Ramos (cell line): ENCODE measurements around the gene CATSPERZ.

Experiments used
- in situ Hi-C: fragments of 300-500 bp; cut with MboI; formaldehyde crosslinking; loops from one replicate; pipeline ENCODE4 v1.14.3; 2022; ENCODE audit warnings: low sequenced_read_pairs; ENCODE audit not compliant: unreplicated experiment

CATSPERZ gene

DNA sequence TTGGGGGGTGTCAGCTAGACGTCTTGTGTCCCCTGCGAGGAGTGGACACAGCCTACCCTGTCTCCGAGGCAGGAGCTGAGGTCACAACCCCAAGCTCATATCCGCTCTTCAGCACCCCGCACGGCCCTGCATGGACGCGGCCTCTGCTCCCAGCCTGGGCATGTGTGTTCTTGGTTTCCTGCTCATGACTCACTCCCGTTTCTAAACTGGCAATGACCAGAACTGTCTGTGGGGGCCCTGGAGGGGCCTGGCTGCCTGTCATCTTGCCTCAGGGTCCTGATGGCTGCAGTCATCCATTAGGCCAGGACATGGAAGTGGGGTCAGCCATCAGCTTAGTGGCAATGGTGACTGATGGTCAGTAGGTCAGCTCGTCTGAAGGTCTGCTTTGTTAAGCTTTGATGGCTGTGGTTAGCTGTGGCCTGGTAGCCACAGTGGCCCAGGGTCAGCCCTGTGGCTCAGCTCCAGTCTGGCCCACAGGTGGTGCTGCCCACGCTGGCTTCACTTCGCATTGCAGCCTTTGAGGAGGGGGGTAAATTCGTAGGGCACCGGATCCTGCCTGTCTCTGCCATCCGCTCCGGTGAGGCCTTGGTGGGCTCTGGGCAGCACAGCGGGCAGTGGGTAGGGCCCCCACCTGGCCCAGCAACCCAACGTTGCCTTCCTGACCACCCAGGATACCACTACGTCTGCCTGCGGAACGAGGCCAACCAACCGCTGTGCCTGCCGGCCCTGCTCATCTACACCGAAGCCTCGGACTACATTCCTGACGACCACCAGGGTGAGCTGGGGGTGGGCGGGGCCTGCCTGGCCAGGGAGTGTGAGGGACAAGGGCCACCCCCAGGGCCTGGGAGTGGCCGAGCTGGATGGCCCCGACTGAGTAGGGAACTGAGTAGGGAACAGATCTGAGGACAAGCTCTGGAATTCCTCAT lies 36.9 kb upstream of the CATSPERZ start:
- in situ Hi-C loops: no loop called here

DNA sequence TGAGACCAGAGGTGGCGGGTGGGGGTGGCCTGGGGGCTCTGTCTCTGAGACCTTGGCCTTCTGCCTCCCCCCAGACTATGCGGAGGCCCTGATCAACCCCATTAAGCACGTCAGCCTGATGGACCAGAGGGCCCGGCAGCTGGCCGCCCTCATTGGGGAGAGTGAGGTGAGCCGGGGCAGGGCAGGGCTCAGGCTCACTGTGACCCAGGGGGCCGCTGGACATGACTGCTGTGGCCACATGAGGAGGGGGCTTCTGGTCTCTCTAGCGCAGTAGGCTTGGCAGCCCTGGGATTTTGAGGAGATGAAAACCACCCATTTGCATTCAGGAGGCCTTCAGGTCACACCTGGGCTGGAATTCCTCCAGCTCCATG lies 36.2 kb upstream of the CATSPERZ start:
- in situ Hi-C loops: no loop called here

DNA sequence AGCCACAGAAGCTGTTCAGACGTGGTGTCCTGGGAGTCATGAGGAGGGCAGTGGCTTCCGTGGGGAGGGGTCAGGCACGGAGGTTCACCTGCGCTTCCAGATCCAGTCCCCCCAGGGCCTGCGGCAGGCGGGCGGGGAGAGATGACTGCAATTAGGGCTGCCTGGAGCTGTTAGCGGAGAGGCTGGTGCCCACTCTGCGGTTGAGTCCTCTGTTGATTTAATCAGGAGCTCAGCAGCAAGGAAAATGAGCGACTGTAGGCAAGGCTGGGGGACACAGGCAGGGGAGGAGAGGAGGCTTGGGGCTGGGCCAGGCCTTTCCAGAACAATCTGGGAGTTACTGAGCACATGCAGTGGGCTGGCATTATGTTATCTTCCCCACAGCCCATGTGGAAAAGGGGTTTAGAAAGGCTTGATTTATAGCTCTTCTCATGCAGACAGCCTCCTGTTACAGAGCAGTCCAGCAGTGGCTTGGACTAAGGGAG lies 35.7 kb upstream of the CATSPERZ start:
- in situ Hi-C loops: no loop called here

DNA sequence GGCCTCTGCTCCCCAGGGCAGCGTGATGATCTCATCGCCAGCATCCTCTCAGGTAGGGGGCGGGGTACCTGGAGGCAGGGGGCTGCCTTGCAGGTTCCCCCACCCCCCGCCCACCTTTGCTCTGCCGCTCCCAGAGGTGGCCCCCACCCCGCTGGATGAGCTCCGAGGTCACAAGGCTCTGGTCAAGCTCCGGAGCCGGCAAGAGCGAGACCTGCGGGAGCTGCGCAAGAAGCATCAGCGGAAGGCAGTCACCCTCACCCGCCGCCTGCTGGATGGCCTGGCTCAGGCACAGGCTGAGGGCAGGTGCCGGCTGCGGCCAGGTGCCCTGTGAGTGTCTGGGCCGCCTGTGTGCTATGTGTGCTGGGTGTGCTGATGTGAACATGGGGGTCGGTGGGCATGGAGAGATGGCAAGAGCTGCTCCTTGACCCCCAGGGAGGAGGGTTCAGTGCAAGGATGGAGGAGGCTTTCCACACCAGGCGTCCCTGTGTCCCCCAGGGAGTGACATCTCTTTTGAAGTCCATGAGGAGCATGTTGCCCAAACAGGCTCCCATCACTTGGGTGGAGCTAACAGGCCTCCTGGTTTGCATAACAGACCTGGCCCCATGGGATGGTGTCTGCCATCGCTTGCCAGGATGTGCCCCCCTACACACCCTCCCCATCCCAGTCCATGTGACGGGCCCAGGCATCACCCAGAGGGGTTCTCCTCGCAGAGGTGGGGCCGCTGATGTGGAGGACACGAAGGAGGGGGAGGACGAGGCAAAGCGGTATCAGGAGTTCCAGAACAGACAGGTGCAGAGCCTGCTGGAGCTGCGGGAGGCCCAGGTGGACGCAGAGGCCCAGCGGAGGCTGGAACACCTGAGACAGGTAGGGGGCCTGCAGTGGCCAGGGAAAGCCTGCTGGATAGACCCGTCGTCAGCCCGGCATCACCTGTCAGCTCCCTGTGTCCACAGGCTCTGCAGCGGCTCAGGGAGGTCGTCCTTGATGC lies 34.7 kb upstream of the CATSPERZ start:
- in situ Hi-C loops: no loop called here

DNA sequence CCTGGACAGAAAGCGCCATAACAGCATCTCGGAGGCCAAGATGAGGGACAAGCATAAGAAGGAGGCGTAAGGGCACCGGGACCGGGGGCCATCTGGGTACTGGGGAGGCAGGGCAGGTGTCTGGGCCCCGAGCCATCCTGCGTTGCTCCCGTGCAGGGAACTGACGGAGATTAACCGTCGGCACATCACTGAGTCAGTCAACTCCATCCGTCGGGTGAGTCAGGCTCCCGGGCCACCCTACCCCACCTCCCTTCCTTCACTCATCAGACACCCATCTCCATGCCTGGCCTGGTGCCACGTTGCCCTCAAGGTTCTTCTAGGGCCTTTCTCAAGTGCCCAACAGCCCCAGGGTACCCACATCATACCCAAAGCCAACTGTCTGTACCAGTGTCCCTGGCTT lies 33.8 kb upstream of the CATSPERZ start:
- in situ Hi-C loops: no loop called here

DNA sequence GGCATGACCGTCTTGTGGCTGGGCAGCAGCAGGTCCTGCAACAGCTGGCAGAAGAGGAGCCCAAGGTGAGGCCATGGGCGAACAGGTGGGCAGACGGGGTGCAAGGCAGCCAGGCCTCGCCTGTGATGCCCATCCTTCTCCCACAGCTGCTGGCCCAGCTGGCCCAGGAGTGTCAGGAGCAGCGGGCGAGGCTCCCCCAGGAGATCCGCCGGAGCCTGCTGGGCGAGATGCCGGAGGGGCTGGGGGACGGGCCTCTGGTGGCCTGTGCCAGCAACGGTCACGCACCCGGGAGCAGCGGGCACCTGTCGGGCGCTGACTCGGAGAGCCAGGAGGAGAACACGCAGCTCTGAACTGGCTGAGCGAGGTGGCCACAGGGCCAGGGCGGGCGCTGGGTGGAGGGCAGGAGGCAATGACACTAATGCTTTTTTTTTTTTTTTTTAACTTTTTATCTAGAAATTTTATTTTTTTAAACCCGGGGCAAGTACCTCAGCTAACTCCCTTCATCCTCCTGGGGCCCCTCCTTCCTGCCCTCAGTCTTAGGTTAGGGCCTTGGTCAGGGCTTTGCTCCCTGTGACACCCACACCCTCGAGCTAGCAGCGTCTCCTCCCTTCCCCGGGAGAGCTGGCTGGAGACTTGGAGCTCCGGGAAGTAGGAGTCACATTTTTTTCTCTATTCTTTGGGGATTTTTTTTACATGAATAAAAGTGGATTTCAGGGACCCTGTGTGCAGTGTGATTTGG lies 32.8 kb upstream of the CATSPERZ start:
- in situ Hi-C loops: no loop called here

DNA sequence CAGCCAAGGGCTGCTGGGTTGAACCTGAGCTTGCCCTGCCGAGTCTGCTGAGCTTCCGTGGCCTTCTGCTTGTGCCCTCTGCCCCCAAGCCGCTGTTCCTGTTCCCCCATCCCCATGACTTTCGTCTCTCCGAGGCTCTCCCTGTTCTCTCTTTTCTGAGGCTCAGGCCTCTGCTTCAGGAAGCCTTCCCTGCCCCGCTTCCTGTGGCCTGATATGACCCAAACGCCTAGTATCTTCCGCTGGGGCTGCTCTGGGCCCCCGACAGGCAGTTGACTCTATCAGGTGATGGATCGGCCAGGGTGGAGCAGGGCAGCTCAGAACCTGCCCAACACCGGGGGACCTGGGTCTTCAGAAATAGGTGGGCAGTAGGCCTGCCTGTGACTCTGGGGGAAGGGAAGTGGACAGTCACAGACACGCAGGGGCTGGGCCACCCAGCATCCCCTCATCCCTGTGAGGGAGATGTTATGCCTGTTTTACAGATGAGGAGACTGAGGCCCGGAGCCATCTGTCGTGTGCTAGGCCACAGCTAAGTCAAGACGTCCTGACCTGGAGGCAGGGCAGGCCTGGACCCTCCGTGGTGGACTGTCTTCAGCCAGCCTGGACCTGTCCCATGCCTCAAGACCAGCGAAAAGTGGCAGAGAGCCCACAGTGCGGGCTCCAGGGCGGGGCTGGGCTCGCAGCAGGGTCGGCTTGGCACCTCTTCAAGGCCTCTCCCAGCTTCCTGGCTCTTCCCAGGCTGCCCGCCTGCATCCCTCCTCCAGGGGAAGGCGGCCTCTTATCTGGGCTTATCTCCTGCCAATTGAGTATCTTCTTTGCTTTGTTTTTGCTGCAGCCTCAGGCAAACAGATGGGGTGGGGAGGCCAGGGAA lies 31.9 kb upstream of the CATSPERZ start:
- in situ Hi-C loops: no loop called here

DNA sequence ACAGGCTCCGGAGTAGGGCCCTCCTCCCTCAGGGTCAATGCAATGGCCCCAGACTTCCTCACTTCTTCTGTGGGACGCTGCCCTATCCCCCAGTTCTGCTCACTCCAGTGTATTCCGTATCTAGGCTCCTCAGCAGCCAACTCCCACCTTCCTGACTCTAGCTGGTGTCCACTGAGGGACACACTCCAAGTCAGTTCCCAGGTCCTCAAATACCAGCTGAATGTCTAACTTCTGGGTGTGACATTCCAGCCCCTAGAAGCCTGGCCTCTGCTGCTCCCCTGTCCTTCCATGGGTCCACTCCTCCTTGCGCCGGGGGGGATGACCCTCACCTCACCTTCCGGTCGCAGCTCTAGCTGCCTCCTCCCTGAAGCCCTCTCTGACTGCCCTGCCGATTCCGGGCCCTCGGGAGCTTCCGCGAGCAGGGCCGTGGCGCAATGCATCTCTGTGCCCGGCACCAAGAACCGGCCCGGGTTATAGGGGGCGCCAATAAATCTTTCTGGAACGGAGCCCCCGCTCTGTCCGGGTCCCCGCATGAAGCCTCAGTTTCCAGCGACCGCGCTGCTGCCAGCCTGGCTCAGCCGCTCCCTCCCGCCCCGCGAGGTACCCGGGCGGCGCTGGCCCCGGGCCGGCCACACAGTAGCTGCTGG lies 31.1 kb upstream of the CATSPERZ start:
- in situ Hi-C loops: no loop called here

DNA sequence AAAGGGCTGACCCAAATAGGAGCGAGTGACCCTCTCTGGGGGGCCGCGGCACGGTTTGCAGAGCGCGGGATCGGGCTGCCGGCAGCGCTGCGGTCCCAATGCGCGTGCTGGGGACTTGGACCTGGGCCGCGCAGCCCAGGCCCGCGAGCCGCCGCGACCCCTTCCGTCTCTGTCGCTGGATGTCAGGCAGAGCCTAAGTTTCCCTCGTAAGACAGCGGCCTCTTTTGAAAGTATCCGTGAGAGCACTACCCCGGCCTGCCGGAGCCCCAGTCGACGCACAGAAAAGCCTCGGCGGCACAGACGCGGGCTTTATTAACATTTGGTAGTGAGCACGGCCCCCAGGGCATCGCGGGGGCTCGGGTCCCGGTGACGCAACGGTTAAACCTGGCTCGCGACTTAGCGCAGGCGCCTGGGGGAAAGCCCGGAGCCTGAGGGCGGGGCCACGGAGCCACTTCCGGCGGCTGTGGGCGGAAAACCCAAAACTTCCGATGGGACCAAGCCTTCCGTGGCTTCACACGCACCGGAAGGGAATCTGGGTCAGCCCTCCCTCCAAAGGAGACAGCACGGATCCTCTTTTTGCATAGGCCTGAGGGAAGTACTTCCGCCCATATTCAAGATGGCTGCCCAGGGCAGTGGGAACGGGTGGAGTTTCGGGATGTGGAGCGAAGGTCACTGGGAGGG lies 30.5 kb upstream of the CATSPERZ start:
- in situ Hi-C loops: no loop called here

DNA sequence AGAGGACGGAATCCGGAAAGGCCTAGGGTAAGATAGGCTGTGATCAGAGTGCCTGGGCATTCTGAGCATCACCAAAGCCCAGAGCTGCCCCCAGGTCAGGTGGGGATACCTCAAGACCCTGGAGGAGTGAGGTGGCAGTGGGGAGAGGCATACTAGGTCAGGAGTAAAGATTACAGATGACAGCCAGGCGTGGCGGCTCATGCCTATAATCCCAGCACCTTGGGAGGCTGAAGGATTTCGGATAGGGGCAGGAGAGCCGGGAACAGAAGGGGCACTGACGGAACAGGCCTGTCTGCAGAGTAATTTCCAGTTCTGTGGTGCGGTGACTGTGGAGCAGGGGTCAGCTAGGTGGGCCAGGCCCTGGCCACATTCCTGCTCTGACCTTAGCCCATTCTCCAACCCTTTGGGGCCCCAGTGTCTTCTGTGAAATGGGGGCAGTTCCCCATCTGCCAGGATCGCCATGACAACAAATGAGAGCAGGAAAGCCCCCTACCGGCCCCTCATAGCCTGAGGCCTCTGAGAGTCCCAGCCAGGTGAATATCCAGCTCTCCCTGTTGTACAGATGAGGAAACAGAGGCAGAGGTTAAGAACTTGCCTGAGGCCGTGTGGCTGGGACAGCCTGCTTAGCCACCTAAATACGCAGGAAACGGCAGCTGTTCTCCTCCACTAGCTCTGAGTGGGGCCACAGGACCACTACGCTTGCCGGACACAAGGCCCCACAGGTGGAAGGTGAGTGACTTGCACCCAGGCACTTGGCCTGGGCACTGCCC lies 24.9 kb upstream of the CATSPERZ start:
- in situ Hi-C loops: no loop called here

DNA sequence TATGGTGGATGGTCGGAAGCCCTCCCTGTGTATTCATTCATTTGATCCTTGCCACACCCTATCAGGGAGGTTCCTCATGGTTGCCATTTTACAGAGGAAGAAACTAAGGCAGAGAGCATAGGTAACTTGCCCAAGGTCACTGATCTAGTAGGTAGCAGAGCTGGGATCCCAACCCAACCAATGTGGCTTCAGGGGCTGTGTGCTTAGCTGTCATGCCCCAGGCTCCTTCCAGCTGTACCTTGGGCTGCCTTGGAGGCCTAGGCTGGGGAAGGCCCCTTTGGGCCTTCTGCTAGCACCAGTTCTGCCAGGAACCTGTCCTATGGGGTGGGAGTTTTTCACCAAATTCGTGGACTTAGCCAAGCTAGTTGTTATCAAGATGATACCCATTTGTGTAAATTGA lies 24.3 kb upstream of the CATSPERZ start:
- in situ Hi-C loops: no loop called here

DNA sequence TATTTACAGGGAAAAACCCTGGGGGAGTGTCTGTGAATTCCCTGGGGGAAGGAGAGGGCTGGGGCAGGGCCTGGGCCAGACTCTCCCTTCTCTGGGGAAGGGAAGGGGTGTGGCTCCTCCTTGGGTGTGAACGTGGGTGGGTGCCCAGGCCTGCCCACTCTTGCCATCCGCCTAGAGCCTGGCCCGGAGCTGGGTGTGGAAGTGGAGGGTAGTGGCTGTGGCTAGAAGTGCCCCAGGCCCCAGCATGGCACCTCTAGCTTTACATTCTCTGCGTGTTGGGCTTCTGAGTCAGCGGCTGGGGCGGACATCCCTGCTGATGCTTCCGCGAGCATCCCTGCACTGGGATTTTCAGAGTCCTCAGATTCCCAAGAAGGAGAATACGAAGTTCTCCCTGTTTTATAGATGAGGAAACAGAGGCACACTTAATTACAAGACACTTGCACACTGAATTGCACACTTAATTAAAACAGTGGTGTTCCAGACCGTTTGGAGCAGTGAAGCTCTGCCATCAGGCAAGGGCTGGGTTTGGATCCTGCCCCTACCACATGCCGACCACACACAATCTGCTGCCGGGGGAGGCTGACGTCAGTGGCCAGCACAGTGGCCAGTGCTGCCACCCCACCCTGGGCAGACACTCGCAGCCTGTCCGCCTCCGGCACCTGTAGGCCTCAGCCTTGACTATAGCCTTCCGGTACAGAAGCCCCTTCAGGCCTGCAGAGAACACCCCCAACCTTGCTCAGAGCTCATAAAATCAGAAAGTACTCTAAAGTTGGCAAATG lies 23.3 kb upstream of the CATSPERZ start:
- in situ Hi-C loops: no loop called here

DNA sequence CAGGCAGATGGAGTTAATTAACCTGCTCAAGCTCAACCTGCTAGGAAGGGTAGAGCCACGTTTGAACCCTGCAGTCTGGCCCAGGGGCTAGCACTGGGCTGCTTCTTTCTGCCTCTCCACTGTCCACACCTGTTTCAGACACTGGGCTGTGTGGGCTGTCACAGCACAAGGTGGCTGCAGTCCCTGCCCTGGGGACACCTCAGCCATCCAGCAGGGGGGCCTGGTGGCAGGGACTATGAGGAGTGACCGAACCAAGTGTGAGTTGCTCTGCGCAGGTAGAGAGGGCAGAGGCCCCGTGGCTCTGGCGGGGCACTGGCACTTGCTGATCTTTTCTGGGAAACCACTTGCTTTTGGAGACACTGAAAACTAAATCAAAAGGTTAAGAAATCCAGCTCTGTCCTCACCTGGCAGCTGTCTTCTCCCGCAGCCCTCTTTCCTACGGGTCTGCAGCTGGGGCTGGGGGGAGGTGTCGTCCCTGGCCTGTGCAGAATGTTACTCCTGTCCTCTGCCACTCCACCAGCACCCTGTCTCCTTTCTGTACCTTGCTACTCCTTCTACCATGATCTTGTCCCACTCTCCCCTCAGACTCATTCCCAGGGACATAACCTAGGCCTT lies 21.5 kb upstream of the CATSPERZ start:
- in situ Hi-C loops: no loop called here

DNA sequence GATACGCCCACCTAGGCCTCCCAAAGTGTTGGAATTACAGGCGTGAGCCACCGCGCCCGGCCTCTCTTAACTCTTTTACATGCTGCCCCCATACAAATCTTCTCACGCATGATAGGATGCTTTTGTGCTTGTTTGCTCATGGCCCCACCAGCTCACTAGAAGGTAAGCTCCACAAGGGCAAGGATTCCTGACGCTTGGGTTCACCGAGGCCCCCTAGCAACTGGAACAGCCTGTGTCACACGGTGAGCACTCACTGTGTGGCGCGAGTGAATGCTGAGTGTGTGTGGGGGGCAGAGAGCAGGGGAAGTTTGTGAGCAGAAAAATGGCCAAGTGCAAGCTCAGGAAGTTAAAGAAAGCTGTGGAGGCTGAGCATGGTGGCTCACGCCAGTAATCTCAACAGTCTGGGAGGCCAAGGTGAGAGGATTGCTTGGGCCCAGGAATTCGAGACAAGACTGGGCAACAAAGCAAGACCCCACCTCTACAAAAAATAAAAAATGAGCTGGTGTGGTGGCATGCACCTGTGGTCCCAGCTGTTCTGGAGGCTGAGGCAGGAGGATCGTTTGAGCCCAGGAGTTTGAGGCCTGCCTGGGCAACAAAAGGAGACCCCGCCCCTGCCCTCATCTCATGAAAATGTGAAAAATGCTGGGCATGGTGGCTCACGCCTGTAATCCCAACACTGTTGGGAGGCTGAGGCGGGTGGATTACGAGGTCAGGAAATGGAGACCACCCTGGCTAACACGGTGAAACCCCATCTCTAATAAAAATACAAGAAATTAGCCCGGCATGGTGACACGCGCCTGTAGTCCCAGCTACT lies 18.0 kb upstream of the CATSPERZ start:
- in situ Hi-C loops: no loop called here

DNA sequence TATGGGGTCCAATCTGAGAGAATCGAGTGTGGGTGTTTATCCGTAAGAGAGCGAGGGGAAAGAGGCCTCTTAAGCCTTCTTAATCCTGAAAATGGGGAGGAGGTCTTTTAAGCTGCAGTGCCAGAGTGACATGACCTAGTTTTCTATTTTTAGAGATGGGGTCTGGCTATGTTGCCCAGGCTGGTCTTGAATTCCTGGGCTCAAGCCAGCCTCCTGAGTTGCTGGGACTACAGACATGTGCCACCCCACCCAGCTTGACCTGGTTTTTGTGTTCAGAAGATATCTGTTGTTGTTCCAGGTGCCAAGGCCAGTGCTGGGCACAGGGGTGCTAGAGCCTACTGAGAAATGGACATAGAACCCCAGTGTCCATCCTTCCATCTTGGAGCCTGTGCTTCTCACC lies 17.1 kb upstream of the CATSPERZ start:
- in situ Hi-C loops: no loop called here
